K562 (cell line): ENCODE results near the gene CARS2. TPM values are rescaled to one million over a fixed set of nuclear protein-coding genes. Genes with fewer than 3 reads are reported as not detected.
A peak's percentile ranks its signal among the peaks of the same experiment; 100 is the strongest.

ENCODE experiments used
- ARHGAP35 ChIP-seq: fragments of 450-650 bp; IDR thresholded peaks from 2 replicates; pipeline ENCODE4 v1.6.1; 2018; ENCODE audit not compliant: partially characterized antibody
- BRD4 ChIP-seq: fragments of 200-600 bp; sonication (generic); IDR thresholded peaks from 2 replicates; pipeline ENCODE4 v1.6.1; 2017; ENCODE audit warnings: inconsistent platforms
- CREM ChIP-seq: IDR thresholded peaks from 2 replicates; pipeline ENCODE4 v1.6.1; 2014; ENCODE audit warnings: antibody characterized with exemption, low read depth
- EP400 ChIP-seq: fragments of 450-650 bp; IDR thresholded peaks from 2 replicates; pipeline ENCODE4 v1.6.1; 2017; ENCODE audit warnings: antibody characterized with exemption, mild to moderate bottlenecking, moderate library complexity
- ERF ChIP-seq: fragments of 450-650 bp; formaldehyde crosslinking; IDR thresholded peaks from 2 replicates; pipeline ENCODE4 v1.4.0; 2020; ENCODE audit warnings: mild to moderate bottlenecking, mixed read lengths
- HCFC1 ChIP-seq: IDR thresholded peaks from 2 replicates; pipeline ENCODE4 v1.6.1; 2012; ENCODE audit warnings: low read depth, low read length, improper control_type of control experiment
- HDAC1 ChIP-seq, 2 experiments: fragments of 450-650 bp; IDR thresholded peaks; 2 replicates each; pipeline ENCODE4 v1.6.1; 2016 to 2017; ENCODE audit warnings: inconsistent platforms in 1 of 2, mild to moderate bottlenecking in 1 of 2, moderate library complexity in 1 of 2
- HMG20A ChIP-seq: fragments of 450-650 bp; formaldehyde crosslinking; conservative IDR thresholded peaks from 2 replicates; pipeline ENCODE4 v1.4.0; 2020; ENCODE audit warnings: mild to moderate bottlenecking, mixed read lengths
- MITF ChIP-seq: IDR thresholded peaks from 2 replicates; pipeline ENCODE4 v1.6.1; 2014; ENCODE audit warnings: antibody characterized with exemption
- MYNN ChIP-seq, 2 experiments: sonication (generic); formaldehyde crosslinking in 1 of 2; IDR thresholded peaks; 2 replicates each; pipeline versions ENCODE4 v1.5.0 to v1.6.1; 2016 to 2020; ENCODE audit warnings: antibody characterized with exemption in 1 of 2, missing genetic modification reagents in 1 of 2
- NCOA1 ChIP-seq: fragments of 450-650 bp; IDR thresholded peaks from 2 replicates; pipeline ENCODE4 v1.6.1; 2016; ENCODE audit warnings: low read depth
- NFYB ChIP-seq: IDR thresholded peaks from 2 replicates; pipeline ENCODE4 v1.6.1; 2011; ENCODE audit warnings: mild to moderate bottlenecking, moderate library complexity; ENCODE audit not compliant: insufficient read length; ENCODE audit errors: extremely low read depth
- POLR3A ChIP-seq: IDR thresholded peaks from 2 replicates; pipeline ENCODE4 v1.6.1; 2011; ENCODE audit warnings: borderline replicate concordance, mild to moderate bottlenecking, moderate library complexity; ENCODE audit not compliant: insufficient read length, insufficient read depth; ENCODE audit errors: extremely low read depth
- PPARD ChIP-seq: fragments of 250-450 bp; sonication (Bioruptor Pico); IDR thresholded peaks from 2 replicates; pipeline ENCODE4 v1.8.0; 2022; ENCODE audit warnings: inconsistent platforms, mild to moderate bottlenecking, moderate library complexity
- TSC22D4 ChIP-seq: fragments of 450-650 bp; IDR thresholded peaks from 2 replicates; pipeline ENCODE4 v1.6.1; 2016; ENCODE audit warnings: missing genetic modification characterization, missing biosample characterization, control low read depth
- ZNF224 ChIP-seq: sonication (generic); formaldehyde crosslinking; IDR thresholded peaks from 2 replicates; pipeline ENCODE4 v1.8.0; 2022; ENCODE audit warnings: mild to moderate bottlenecking, missing genetic modification reagents
- ZNF23 ChIP-seq: fragments of 250-450 bp; sonication (Bioruptor Pico); IDR thresholded peaks from 2 replicates; pipeline ENCODE4 v1.4.0; 2020; ENCODE audit warnings: mild to moderate bottlenecking
- polyA plus RNA-seq, 8 experiments: library from polyadenylated mRNA; depleted of rRNA in 4 of 8; stranded (reverse) in 5 of 8; unstranded in 3 of 8; fragments of >200 nt; fragmentation: Nextera tagmentation in 2 of 8; fragmentation: Illumina TruSeq in 1 of 8; extraction: Ambion mirVana in 2 of 8; extraction: Trizol in 1 of 8; gene quantifications; 2 replicates each; pipeline versions ENCODE4 v1.2.1 to v1.2.3, GENCODE V29; 2011 to 2014; ENCODE audit warnings: inconsistent platforms in 1 of 8, missing spikeins in 1 of 8
- total RNA-seq, 7 experiments: library from RNA; depleted of rRNA in 6 of 7; stranded (reverse); fragments of >200 nt in 6 of 7; fragmentation: Illumina TruSeq in 2 of 7; extraction: Trizol in 2 of 7; gene quantifications; 2 replicates each; pipeline versions ENCODE4 v1.2.1 to v1.2.3, GENCODE V29; 2011 to 2021; ENCODE audit warnings: low replicate concordance in 1 of 7
- TF ChIP-seq, protein P1 (sequence below), 2 experiments: fragments of 150-350 bp in 1 of 2; IDR thresholded peaks; 2 replicates each; pipeline ENCODE4 v1.6.1; 2012 to 2016; ENCODE audit warnings: low read depth in 2 of 2, low read length in 2 of 2, mild to moderate bottlenecking in 1 of 2, moderate library complexity in 1 of 2
- TF ChIP-seq, protein P2 (sequence below): fragments of 450-650 bp; conservative IDR thresholded peaks from 2 replicates; pipeline ENCODE4 v1.6.1; 2016; ENCODE audit warnings: missing genetic modification characterization, low read depth, mild to moderate bottlenecking, missing compliant biosample characterization, moderate library complexity
- TF ChIP-seq, protein P3 (sequence below): fragments of 450-650 bp; IDR thresholded peaks from 2 replicates; pipeline ENCODE4 v1.6.1; 2017; ENCODE audit warnings: mild to moderate bottlenecking, moderate library complexity

CARS2 gene
- total and polyA plus RNA-seq, 9 of the 15 experiments (the other 6 are each of a cell fraction or from before 2014, with no cell fraction given): 1.7 to 37.4 (median 30.5) TPM

DNA sequence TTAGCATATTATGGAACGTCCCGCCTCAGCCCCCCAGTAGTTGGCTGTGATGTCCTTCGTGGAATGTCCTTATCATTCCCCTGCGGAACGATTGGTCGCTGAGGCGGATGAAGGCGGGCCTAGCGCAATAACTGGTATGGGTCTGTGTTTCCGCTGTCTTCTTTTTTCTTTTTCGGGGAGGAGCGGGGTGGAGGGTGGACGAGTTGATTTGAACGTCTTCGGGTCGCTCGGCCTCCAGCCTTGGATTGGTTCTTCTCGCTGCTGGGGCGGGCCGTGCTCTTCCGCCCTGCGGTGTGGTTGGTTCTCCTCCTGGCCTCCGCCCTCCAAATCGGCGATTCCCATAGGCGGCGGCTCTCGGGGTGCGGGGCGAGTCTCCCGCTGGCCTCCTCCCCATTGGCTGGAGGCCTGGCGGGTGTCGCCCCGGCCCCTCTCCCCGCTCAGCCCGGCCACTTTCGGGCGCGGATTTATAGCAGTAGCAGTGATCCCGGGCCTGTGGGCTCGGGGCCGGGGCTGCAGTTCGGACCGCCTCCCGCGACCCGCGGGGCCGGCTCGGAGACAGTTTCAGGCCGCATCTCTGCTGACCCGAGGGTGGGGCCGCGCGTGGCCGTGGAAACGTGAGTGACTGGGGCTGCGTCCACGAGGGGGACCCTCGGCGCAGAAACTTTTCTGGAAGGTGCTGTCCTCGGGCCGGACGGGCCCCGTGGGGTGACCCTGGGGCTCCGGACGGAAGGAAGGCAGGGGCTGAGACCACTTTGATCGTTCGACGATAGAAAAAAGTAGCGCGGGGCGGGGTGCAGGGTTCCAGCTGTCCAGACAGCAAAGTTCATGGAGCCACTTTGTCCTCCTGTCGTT lies 9.7 kb upstream of the CARS2 start (continued):
- TF ChIP-seq EP400: no peak; the same call in 1 of the 2 replicates
- TF ChIP-seq TSC22D4 (tag): no peak
- peak; percentile 95 for TF ChIP-seq NFYB
- TF ChIP-seq, protein P1, sequence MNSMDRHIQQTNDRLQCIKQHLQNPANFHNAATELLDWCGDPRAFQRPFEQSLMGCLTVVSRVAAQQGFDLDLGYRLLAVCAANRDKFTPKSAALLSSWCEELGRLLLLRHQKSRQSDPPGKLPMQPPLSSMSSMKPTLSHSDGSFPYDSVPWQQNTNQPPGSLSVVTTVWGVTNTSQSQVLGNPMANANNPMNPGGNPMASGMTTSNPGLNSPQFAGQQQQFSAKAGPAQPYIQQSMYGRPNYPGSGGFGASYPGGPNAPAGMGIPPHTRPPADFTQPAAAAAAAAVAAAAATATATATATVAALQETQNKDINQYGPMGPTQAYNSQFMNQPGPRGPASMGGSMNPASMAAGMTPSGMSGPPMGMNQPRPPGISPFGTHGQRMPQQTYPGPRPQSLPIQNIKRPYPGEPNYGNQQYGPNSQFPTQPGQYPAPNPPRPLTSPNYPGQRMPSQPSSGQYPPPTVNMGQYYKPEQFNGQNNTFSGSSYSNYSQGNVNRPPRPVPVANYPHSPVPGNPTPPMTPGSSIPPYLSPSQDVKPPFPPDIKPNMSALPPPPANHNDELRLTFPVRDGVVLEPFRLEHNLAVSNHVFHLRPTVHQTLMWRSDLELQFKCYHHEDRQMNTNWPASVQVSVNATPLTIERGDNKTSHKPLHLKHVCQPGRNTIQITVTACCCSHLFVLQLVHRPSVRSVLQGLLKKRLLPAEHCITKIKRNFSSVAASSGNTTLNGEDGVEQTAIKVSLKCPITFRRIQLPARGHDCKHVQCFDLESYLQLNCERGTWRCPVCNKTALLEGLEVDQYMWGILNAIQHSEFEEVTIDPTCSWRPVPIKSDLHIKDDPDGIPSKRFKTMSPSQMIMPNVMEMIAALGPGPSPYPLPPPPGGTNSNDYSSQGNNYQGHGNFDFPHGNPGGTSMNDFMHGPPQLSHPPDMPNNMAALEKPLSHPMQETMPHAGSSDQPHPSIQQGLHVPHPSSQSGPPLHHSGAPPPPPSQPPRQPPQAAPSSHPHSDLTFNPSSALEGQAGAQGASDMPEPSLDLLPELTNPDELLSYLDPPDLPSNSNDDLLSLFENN (IDR thresholded peaks at IDR 0.05; ENCODE audit: low read depth in 2 of 2, low read length in 2 of 2): 0 out of 4 replicates have a peak, but pooled peaks of 1 of the 2 experiments have one; percentile 23
- TF ChIP-seq, protein P2, sequence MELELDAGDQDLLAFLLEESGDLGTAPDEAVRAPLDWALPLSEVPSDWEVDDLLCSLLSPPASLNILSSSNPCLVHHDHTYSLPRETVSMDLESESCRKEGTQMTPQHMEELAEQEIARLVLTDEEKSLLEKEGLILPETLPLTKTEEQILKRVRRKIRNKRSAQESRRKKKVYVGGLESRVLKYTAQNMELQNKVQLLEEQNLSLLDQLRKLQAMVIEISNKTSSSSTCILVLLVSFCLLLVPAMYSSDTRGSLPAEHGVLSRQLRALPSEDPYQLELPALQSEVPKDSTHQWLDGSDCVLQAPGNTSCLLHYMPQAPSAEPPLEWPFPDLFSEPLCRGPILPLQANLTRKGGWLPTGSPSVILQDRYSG (tag): no peak
- TF ChIP-seq HMG20A (CRISPR knock-in tag): no peak
- no peak for TF ChIP-seq MITF
- TF ChIP-seq PPARD: no peak
- TF ChIP-seq NCOA1: no peak
- no peak for TF ChIP-seq POLR3A
- TF ChIP-seq, protein P3, sequence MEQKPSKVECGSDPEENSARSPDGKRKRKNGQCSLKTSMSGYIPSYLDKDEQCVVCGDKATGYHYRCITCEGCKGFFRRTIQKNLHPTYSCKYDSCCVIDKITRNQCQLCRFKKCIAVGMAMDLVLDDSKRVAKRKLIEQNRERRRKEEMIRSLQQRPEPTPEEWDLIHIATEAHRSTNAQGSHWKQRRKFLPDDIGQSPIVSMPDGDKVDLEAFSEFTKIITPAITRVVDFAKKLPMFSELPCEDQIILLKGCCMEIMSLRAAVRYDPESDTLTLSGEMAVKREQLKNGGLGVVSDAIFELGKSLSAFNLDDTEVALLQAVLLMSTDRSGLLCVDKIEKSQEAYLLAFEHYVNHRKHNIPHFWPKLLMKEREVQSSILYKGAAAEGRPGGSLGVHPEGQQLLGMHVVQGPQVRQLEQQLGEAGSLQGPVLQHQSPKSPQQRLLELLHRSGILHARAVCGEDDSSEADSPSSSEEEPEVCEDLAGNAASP: no peak
- TF ChIP-seq ZNF23 (CRISPR knock-in tag): no peak
- no peak for TF ChIP-seq MYNN (IDR thresholded peaks at IDR 0.05)
- TF ChIP-seq MYNN (CRISPR knock-in tag; IDR thresholded peaks at IDR 0.05): no peak
- TF ChIP-seq HCFC1: no peak
- no peak for TF ChIP-seq ERF (CRISPR knock-in tag)
- TF ChIP-seq ZNF224: no peak
- TF ChIP-seq HDAC1 (IDR thresholded peaks at IDR 0.05): peak in 1 of 2 experiments; percentile 78; a peak in 2 of 4 replicates
- TF ChIP-seq CREM: peak; percentile 50
- TF ChIP-seq BRD4: no peak
- TF ChIP-seq ARHGAP35: no peak
